D341Med (cell line): ENCODE measurements around the gene HSBP1.

Experiments used
- DNase-seq: peaks from one replicate; pipeline ENCODE4 v3.0.0; 2012; ENCODE audit warnings: low spot score

The HSBP1 gene

GRCh38 chr16:83807710-83808572 lies at the start of gene HSBP1:
HSBP1 (plus strand) TSS chr16:83807978; CDS start chr16:83808077, 99 bp downstream.
- peak; percentile 97 for DNase-seq

GRCh38 chr16:83762141-83762991 lies 45.4 kb upstream of the HSBP1 start:
- DNase-seq = no peak

- DNase-seq = no peak
Measured at GRCh38 chr16:83762992-83763358, 44.8 kb upstream of the HSBP1 start.

- DNase-seq = no peak
Measured at GRCh38 chr16:83768986-83769385, 38.8 kb upstream of the HSBP1 start.

- no peak for DNase-seq
Measured at GRCh38 chr16:83769397-83770008, 38.3 kb upstream of the HSBP1 start.

- DNase-seq = no peak
Measured at GRCh38 chr16:83771306-83771942, 36.4 kb upstream of the HSBP1 start.

- DNase-seq = no peak
Measured at GRCh38 chr16:83772806-83773205, 35.0 kb upstream of the HSBP1 start.

GRCh38 chr16:83774066-83774465 lies 33.7 kb upstream of the HSBP1 start:
- DNase-seq = no peak

GRCh38 chr16:83776944-83777343 lies 30.8 kb upstream of the HSBP1 start:
- no peak for DNase-seq

GRCh38 chr16:83779886-83780285 lies 27.9 kb upstream of the HSBP1 start:
- DNase-seq = no peak

GRCh38 chr16:83785455-83785854 lies 22.3 kb upstream of the HSBP1 start:
- DNase-seq = no peak

- DNase-seq = no peak
Measured at GRCh38 chr16:83789642-83790401, 18.0 kb upstream of the HSBP1 start.

- no peak for DNase-seq
Measured at GRCh38 chr16:83791916-83792315, 15.9 kb upstream of the HSBP1 start.

GRCh38 chr16:83792391-83792790 lies 15.4 kb upstream of the HSBP1 start:
- DNase-seq = no peak

GRCh38 chr16:83793179-83793578 lies 14.6 kb upstream of the HSBP1 start:
- DNase-seq = no peak

GRCh38 chr16:83794860-83795554 lies 12.8 kb upstream of the HSBP1 start:
- DNase-seq = no peak

GRCh38 chr16:83797013-83797412 lies 10.8 kb upstream of the HSBP1 start:
- DNase-seq = no peak

- no peak for DNase-seq
Measured at GRCh38 chr16:83799336-83799735, 8.4 kb upstream of the HSBP1 start.

GRCh38 chr16:83802135-83802534 lies 5.6 kb upstream of the HSBP1 start:
- no peak for DNase-seq

- no peak for DNase-seq
Measured at GRCh38 chr16:83802554-83803205, 5.1 kb upstream of the HSBP1 start.
